Mucosa of descending colon (tissue), 3 donors: ENCODE results near the gene COLEC11. TPM values are rescaled to one million over a fixed set of nuclear protein-coding genes. Genes with fewer than 3 reads are reported as not detected.
"Not testable (repeated sequence)": the region's sequence is repeated elsewhere in the genome, so short reads cannot be mapped to it uniquely, and the experiment has no call there.

Experiments
- ATAC-seq: fragments of 200-7000 bp; cut with Tn5 transposase; one replicate; pipeline ENCODE4 v1.9.1; 2020; ENCODE audit warnings: mild to moderate bottlenecking, moderate library complexity
- DNase-seq, 3 donors: peaks; one replicate each; pipeline ENCODE4 v3.0.0-alpha.2; 2020
- H3K36me3 ChIP-seq: fragments of 200-600 bp; one replicate; pipeline ENCODE4 v1.8.0; 2021; ENCODE audit warnings: low read depth, mild to moderate bottlenecking
- H3K4me1 ChIP-seq: fragments of 200-600 bp; one replicate; pipeline ENCODE4 v1.8.0; 2021; ENCODE audit warnings: low read depth, mild to moderate bottlenecking
- H3K4me3 ChIP-seq: fragments of 200-600 bp; one replicate; pipeline ENCODE4 v1.8.0; 2021; ENCODE audit warnings: mild to moderate bottlenecking
- H3K9me3 ChIP-seq: fragments of 200-600 bp; one replicate; pipeline ENCODE4 v1.8.0; 2021; ENCODE audit warnings: mild to moderate bottlenecking
- intact Hi-C, 2 donors: fragments of 100-400 bp; cut with DNase I in 1 of 2; cut with micrococcal nuclease in 1 of 2; formaldehyde crosslinking; loops; one replicate each; pipeline versions ENCODE4 v1.11.0 to v1.11.1; 2022; cut with DNase I, micrococcal nuclease
- total RNA-seq, 3 donors: library from RNA; stranded (reverse); fragmentation: NEBNext Ultra II Directional in 2 of 3; extraction: Animal tissue kit (Norgen Biotek cat#: 25700) in 2 of 3; gene quantifications; one replicate each; pipeline versions ENCODE4 v1.2.1 to v1.2.4, GENCODE V29; 2021 to 2023
- TF ChIP-seq, protein P1 (sequence below): fragments of 200-600 bp; IDR thresholded peaks from one replicate; pipeline ENCODE4 v1.8.0; 2022; ENCODE audit warnings: antibody characterized with exemption, mild to moderate bottlenecking
- donor health status: DM: no; HTN: no; CAD: no; lungs with moderate emphysema.
- donor health status: DM: no; HTN: no; CAD: no.
- donor health status: DM: no; HTN: yes; CAD: no.

COLEC11 gene
- total RNA-seq, 3 donors from 2014 or later, result 0.35 to 2.2 (median 1.6) TPM

DNA sequence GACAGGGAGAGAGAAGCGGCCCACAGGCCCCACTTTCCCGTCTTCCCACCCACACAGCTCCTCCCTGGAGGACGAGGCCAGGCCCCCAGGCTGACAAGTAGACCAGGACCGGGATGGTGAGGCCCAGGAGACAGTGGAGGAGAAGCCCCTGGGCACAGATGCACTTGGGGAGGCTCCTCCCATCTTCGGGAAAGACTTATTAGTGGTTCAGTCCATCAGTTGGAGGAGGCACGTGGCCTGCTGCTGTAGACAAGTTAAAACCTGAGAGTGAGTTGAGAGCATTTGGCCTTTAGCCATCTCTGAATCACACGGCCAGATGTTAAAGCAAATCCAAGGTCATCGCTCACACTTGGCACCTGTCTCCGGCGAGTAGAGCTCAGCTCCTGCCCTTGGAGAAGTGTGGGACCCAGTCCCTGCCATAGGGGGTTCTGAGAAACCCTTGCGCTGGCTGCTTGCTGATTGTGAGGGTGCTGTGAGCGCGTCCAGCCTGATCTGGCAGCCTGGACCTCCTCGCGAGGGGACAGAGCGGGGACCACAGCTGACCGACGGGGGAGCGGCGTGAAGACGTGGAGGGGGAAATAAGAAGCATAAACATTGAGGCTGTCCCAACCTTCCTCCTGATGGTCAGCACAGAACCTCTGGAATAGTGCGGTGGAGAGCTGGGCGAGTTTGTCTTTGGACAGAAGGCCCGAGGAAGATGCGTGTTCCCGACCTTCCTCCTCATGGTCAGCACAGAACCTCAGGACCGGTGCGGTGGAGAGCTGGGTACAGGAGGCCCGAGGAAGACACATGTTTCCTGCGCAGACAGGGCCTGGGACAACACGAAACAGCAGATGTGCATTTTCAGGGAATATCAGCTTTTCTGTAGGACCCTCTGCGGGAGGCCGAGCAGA lies 38.4 kb downstream of the COLEC11 start:
- no peaks in the 10 kb centered on the region for H3K9me3 ChIP-seq
- no peaks in the 10 kb centered on the region for H3K36me3 ChIP-seq
- H3K4me1 ChIP-seq, result no peaks in the 10 kb centered on the region
- TF ChIP-seq, protein P1, sequence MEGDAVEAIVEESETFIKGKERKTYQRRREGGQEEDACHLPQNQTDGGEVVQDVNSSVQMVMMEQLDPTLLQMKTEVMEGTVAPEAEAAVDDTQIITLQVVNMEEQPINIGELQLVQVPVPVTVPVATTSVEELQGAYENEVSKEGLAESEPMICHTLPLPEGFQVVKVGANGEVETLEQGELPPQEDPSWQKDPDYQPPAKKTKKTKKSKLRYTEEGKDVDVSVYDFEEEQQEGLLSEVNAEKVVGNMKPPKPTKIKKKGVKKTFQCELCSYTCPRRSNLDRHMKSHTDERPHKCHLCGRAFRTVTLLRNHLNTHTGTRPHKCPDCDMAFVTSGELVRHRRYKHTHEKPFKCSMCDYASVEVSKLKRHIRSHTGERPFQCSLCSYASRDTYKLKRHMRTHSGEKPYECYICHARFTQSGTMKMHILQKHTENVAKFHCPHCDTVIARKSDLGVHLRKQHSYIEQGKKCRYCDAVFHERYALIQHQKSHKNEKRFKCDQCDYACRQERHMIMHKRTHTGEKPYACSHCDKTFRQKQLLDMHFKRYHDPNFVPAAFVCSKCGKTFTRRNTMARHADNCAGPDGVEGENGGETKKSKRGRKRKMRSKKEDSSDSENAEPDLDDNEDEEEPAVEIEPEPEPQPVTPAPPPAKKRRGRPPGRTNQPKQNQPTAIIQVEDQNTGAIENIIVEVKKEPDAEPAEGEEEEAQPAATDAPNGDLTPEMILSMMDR, result no peak
- DNase-seq (peak in 2 of 3 donors; percentile 7 to 25), ATAC-seq (no peak)
- intact Hi-C loops, result no loop called here
- H3K4me3 ChIP-seq, result no peak overlapping the region

DNA sequence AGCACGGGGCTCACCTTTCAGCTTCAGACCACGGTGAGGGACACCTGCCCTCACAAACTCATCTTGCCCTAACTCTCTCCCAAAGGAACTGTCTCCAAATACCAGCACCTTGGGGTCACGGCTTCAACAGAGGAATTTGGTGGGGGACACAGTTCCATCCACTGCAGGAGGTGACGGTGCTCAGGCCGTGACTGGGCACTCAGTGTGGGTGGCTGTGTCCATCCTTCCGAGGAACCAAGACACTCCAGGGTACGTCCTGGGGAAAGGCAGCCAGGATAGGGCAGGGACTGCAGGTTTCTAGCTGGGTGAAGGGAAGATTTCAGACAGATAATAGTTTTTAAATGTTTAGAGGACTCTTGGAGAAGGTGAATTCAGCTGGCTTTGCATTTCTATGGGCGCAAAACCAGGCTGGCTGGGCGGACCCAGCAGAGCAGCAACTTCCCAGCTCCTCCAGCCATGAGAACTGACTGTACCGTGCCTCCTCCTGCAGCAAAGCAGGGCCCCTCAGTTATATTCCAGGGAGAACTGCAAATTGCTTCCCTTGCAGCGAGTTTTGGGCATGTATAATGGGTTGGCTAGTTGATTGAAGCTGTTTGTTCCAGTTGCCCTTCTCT lies 39.2 kb downstream of the COLEC11 start:
- intact Hi-C loops, result no loop called here
- TF ChIP-seq, protein P1, result no peak
- no peak overlapping the region for H3K4me3 ChIP-seq
- no peaks in the 10 kb centered on the region for H3K36me3 ChIP-seq
- no peak for ATAC-seq
- no peaks in the 10 kb centered on the region for H3K4me1 ChIP-seq
- DNase-seq, result no peak
- H3K9me3 ChIP-seq, result no peaks in the 10 kb centered on the region

DNA sequence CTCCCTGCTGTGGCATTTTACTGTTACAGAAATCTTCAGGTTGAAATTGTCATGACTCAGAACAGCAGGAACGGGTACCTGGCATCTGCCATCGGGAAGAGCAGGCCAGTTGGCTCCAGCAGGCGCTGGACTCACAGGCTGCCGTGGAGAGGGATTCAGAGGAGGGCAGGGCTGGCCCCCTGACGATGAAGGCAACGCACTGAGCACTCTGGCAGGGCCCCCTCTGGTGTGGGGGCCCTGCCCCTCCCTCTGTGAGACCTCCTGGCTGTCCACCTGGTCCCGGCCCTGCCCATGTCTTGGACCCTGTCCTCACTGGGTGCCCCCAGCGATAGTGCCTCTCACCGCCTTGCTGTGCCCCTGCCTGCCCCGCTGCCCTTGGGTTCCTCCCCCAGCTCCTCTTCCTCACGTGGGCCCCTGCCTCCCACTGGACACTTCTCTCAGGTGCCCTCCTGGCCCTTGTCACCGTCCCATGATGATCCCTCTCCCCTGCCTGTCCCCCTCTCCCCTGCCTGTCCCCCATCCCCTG lies 39.7 kb downstream of the COLEC11 start:
- intact Hi-C loops, result no loop called here
- no peaks in the 10 kb centered on the region for H3K9me3 ChIP-seq
- H3K4me1 ChIP-seq, result no peaks in the 10 kb centered on the region
- TF ChIP-seq, protein P1, result no peak
- no peaks in the 10 kb centered on the region for H3K36me3 ChIP-seq
- no peak for ATAC-seq
- DNase-seq, result peak in 1 of 3 donors; percentile 7
- H3K4me3 ChIP-seq, result no peak overlapping the region

DNA sequence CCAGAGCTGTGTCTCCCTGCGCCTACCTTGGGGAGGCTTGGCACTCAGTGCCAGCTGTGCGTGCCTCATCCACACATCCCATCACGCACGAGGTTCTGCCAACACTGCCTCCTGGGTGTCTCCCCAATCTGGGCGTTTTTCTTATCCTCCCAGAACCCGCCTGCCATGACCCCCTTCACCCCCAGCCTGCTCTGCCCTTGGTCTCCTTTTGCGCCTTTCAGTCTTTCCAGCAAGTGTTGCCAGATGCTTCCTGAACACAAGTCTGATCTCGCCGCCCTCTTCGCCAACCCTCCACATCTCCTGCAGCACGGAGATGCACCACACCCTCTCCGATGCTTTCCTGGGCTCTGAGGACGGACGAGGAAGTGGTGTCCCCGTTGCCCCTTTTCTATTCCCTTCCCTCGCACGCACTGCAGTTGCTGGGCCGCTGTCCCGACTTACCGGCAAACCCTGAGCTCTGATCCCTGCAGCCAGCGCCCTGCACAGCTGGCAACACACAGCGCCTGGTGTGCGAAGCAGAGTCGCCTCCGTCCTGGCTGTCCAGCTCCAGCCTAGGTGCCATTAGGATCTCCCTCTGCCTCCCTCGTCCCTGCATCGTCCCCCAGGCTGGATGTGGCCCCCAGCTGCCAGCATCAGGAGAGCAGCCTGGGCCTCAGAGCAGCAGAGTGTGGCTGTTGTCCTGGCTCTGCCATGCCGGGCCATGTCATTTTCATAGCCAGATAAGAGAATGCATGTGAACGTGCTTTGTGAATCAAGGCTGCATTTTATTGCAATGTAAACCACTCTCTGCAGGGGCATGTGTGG lies 40.5 kb downstream of the COLEC11 start:
- peak; percentile 42 for ATAC-seq
- H3K9me3 ChIP-seq, result no peaks in the 10 kb centered on the region
- peak in 1 of 3 donors; percentile 13 for DNase-seq
- H3K36me3 ChIP-seq, result no peaks in the 10 kb centered on the region
- intact Hi-C loops, result no loop called here
- no peak overlapping the region for H3K4me3 ChIP-seq
- TF ChIP-seq, protein P1, result no peak
- no peaks in the 10 kb centered on the region for H3K4me1 ChIP-seq

DNA sequence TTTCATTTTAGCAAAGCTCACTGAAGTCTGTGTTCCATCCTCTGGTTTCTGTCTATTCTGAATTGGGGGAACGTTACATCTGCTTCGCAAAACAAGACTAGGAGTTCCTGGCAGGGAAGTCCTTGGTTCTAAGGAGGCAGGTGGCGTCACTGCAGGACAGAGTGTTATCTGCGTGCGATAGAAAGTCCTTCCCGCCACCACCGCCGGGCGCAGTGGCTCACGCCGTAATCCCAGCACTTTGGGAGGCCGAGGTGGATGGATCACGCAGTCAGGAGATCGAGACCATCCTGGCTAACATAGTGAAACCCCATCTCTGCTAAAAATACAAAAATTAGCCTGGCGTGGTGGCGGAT lies 41.0 kb downstream of the COLEC11 start:
- H3K4me3 ChIP-seq, result not testable (repeated sequence)

More for the DNA sequence above, 41.0 kb downstream of the COLEC11 start:
- ATAC-seq, H3K36me3 ChIP-seq, H3K4me1 ChIP-seq, H3K9me3 ChIP-seq, intact Hi-C loops: not testable (repeated sequence)
- peak in 2 of 3 donors; percentile 6 to 18 for DNase-seq
